Epithelial cell of proximal tubule (primary cell): ENCODE measurements around the gene ZPR1. TPM values are rescaled to one million over a fixed set of nuclear protein-coding genes. Genes with fewer than 3 reads are reported as not detected.

Source experiments
- DNase-seq: peaks from one replicate; pipeline ENCODE4 v3.0.0-alpha.2; 2011; ENCODE audit warnings: low read depth
- H3K4me3 ChIP-seq: 2 replicates; pipeline ENCODE4 v1.5.1; 2011; ENCODE audit warnings: low read depth, mild to moderate bottlenecking, low read length
- total RNA-seq: library from RNA; depleted of rRNA; stranded (reverse); fragments of >200 nt; gene quantifications from 2 replicates; pipeline ENCODE4 v1.2.3, GENCODE V29; 2015
- TF ChIP-seq, protein P1 (sequence below): conservative IDR thresholded peaks from 2 replicates; pipeline ENCODE4 v1.5.1; 2012; ENCODE audit warnings: low read depth, mild to moderate bottlenecking, low read length

Gene ZPR1
- total RNA-seq, 1 donor from 2014 or later, result 39.4 TPM

- no peak for DNase-seq
- TF ChIP-seq, protein P1, sequence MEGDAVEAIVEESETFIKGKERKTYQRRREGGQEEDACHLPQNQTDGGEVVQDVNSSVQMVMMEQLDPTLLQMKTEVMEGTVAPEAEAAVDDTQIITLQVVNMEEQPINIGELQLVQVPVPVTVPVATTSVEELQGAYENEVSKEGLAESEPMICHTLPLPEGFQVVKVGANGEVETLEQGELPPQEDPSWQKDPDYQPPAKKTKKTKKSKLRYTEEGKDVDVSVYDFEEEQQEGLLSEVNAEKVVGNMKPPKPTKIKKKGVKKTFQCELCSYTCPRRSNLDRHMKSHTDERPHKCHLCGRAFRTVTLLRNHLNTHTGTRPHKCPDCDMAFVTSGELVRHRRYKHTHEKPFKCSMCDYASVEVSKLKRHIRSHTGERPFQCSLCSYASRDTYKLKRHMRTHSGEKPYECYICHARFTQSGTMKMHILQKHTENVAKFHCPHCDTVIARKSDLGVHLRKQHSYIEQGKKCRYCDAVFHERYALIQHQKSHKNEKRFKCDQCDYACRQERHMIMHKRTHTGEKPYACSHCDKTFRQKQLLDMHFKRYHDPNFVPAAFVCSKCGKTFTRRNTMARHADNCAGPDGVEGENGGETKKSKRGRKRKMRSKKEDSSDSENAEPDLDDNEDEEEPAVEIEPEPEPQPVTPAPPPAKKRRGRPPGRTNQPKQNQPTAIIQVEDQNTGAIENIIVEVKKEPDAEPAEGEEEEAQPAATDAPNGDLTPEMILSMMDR, result no peak
Observed at GRCh38 chr11:116727990-116728389, 59.8 kb downstream of the ZPR1 start.

DNA sequence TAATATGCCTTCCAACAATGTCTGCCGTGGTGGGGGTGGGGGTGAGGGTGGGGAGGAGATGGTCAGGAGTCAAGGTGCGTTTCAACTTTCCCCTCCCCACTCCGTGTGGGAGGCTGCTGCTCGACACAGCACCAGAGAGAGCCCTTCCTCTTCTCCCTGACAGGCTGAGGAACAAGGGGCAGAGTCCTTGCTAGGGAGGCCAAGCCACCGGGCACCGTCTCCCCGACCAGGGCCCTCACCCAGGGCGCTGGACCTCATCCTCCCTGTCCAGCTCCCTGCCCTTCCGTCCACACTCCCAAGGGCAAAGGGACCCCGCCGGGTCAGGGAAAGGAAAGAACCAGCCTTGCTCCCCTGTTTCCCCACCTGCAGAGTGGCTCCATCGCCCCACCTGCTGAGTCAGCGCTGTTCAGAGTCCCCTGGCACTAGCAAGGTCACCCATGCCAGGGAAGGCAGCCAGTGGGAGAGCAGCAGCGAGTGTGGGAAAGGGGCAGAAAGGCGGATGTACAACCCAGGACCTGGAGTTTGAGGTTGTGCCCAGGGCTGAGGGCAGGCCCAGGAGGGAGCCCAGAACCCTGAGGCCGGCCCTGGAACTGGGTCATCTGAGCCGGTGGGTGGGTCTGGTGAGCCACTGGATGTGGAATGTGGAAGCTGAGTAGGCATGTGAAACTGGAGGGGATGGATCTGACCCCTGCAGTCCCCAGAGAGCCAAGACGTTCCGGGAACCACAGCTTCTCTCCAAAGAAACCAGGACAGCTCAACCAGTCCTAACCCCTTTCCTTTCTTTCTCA, 62.2 kb downstream of the ZPR1 start:
- TF ChIP-seq, protein P1, result no peak
- H3K4me3 ChIP-seq, result no peak overlapping the region
- DNase-seq, result no peak

More at GRCh38 chr11:116727990-116728389, 59.8 kb downstream of the ZPR1 start:
- H3K4me3 ChIP-seq, result no peak overlapping the region

GRCh38 chr11:116724813-116725212, 63.0 kb downstream of the ZPR1 start:
- no peak overlapping the region for H3K4me3 ChIP-seq
- no peak for DNase-seq
- TF ChIP-seq, protein P1, result no peak

Other genes starting within 250 kb of the ZPR1 start
- 27.7 and 33.7 TPM in 2 replicates for gene BUD13, start 15.0 kb downstream of the ZPR1 start, total RNA-seq
- not detected in 2 replicates for gene APOA5, start 3.9 kb upstream of the ZPR1 start, total RNA-seq
- not detected in 2 replicates for gene APOA4, start 35.3 kb upstream of the ZPR1 start, total RNA-seq
- not detected in 2 replicates for gene APOC3, start 41.9 kb upstream of the ZPR1 start, total RNA-seq
- gene APOA1, start 49.6 kb upstream of the ZPR1 start, total RNA-seq, result not detected in 2 replicates